ENCODE data around the gene KLHL6.

Gene KLHL6

DNA sequence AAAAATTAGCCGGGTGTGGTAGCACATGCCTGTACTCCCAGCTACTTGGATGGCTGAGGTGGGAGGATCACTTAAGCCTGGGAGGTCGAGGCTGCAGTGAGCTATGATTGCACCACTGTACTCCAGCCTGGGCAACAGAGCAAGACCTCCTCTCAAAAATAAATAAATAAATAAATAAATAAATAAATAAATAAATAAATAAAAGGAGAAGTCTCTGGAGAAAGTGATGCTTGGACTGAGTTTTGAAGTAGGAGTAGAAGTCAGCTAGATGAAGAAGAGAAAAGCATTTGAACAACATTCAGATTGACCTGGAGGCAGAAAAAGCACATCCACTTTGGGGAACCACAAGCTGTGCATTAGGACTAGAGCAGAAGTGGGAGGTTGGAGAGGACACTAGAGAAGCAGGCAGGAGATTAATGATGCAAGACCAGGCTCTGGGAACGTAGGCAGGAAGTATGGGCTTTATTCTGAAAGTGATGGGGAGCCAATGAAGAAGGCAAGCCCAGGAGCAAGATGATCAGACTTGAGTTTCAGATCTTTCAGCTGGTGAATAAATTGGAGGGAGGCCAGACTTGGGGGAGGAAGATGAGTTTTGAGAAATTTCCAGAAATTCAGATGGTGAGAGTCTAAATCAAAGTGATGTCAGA is 48.7 kb downstream of the KLHL6 start:
- DNase-seq (ENCODE audit: low spot score): no peak

DNA sequence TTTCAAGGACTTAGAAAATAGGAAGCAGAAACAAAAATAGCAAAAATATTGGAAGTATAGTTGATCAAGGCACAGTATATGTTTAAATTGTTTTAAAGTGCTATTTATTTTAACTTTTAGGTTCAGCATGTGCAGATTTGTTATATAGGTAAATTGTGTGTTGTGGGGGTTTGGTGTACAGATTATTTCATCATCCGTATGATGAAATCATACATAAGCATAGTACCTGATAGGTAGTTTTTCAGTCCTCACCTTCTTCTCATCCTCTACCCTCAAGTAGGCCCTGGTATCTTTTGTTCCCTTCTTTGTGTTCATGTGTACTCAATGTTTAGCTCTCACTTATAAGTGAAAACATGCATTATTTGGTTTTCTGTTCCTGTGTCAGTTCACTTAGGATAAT is 50.9 kb downstream of the KLHL6 start:
- DNase-seq (ENCODE audit: low spot score): no peak

DNA sequence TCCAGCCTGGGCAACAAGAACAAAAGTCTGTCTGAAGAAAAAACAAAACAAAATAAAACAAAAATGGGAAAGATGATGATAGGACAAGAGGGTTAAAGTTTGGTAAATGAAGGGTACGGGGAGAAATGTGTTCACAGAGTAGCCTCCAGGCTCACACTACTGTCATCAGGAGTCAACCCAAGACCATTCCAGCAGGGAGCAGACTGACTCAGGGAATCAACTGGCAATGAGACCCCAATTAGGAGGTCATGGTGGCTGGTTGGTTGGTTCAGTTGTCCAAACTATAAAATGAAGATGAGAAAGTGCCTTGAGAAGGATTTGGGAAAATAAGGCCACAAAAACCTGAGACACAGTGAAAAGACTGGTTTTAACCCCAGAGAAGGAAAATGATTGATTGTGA is 51.8 kb downstream of the KLHL6 start:
- DNase-seq (ENCODE audit: low spot score): no peak

DNA sequence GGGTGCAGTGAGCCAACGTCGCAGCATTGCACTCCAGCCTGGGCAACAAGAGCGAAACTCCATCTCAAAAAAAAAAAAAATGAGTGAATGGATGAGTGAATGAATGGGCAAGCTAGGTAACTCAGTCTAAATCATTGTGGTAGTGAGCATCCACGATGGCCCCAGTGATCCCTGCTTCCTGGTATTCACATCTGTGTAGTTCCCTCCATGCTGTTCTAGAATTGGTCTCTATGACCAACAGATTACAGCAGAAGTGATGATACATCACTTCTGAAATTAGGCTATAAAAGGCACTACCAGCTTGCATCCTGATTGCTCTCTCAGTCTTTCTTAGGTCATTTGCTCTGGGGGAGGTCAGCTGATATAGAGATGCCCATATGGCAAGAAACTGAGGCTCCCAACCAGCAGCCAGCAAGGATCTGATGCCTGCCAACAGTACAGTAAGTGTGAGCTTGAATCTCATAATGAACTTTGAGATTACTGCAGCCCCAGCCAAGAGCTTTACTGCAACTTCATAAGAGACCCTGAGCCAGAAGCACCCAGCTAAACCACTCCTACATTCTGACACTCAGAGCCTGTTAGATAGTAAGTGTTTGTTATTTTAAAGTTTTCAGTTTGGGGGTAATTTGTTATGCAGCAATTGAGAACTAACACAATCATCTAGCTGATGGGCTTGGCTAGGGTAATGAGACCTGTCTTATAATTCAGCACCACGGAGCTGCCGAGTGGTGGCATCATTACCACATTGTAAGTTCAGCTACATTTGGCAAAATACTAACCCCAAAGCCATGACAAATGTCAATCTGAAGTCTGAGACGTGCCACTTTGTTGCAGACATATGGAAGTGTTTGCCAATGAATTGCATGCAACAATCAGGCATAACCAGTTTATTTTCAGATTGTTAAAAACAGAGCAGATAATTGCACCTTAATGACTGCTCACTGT is 53.0 kb downstream of the KLHL6 start:
- DNase-seq (ENCODE audit: low spot score): no peak

DNA sequence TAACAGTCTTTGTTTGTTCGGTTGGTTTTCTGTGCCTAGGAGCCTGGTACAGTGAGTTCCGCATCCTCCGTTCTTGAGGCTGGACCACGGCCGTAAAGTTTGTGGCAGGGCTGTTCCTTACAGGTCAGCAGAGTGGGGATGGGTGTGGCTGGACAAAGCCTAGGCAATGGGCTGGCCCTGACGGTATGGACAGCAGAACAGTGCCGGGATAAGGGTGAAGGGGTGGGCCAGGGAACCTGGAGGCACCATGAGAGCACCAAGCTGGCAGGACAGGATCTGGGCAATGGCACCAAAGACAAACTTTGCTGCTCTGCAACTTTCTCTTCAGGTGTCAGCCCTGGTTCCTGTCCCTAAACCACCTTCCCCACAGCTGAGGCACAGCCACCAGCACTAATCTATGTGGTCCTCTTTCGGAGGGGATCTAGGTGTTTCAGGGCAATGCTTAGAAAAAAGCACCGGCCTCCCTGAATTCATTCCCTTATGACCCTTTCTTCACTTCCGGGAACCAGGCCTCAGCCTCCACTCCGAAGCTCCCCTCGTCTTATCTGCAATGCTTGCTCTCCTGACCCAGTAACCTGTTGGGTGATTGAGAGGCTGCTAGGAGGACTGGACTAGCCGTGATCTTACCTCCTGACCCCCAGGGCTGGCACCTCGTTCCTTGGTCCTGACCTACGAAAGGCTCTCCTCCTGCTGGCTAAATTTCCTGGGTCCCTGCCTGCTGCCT is 54.4 kb downstream of the KLHL6 start:
- DNase-seq (ENCODE audit: low spot score): no peak

DNA sequence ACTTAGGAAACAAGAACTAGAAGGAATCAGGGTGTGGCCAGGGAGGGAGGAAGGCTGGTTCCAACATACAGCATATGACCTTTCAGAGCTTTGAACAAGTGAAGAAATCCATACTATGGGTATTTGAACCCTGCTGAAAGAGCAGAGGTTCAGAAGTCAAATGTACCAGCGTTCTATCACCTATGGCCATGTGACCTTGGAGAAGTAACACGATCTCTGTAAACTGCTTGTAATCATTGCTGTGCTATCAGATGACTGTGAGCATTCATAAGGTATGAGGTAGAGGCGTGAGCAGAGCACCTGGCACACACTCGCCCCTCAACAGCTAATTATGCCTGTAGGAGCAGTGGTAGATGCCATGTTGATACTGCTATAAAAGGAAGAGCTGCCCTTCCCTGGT is 55.2 kb downstream of the KLHL6 start:
- DNase-seq (ENCODE audit: low spot score): no peak

DNA sequence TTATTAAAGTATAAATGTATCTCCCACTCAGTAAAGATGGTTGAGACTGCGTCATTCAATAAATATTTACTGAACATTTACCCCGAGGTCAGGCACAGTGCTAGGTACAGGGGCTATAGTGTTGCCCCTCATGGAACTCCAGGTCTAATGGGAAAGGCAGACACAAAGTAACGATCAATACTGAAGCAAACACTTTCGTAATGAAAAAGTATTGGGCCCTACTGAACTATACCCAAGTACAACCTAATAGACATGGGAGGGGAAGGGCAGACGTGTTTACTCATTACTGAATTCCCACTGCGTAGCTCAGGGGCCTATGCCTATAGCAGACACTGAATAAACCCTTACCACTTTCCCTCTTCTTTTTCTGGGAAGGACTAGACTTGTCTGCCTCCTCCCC is 56.9 kb downstream of the KLHL6 start:
- DNase-seq (ENCODE audit: low spot score): no peak

DNA sequence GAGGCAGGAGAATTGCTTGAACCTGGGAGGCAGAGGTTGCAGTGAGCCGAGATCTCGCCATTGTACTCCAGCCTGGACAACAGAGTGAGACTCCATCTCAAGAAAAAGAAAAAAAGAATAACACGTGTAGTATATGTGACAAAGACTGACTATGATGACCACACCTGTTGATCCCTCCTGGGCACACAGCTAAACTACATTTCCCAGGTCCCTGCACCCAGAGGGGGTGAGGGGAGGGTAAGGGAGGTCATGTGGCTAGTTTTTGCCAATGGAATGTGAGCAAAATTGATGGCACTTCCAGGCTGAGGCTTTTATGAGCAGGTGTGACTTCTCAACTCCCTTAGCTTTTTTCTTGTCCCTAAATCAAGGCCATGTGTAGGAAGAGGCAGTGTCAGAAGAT is 58.2 kb downstream of the KLHL6 start:
- DNase-seq (ENCODE audit: low spot score): no peak

DNA sequence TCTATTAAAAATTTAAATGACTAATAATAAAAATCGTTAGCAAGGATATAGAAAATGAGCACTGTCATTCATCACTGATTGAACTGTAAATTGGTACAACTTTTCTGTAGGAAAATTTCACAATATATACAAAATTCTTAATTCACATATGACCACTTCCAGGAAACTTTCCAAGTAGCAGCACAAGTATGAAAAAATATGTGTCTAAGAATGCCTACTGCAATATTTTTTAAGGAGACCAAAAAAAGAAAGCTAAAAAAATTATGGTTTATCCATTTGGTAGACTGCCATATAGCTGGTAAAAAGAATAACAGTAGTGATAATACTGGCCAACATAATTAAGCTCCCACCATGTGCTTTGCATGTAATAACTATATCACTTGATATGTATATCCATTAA is 59.2 kb downstream of the KLHL6 start:
- no peak for DNase-seq (ENCODE audit: low spot score)

DNA sequence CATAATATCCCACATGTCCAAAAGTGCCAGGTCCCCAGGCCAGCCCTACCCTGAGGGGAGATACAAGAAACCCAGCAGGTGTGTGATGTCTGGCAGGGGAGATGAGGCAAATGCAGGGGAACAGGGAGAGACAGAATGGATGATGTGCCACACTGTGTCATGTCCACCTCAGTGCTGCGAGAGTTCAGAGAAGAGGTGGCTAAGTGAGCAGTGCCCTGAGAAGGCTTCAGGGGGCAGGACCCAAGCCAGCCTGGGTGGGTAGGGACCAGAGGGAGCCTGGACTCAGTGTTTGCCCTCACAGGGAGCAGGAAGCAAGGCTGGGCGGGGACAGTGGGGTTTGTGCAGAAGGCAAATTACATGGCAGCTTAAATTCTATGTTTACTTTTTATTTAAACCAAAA is 61.2 kb downstream of the KLHL6 start:
- DNase-seq (ENCODE audit: low spot score): no peak

DNA sequence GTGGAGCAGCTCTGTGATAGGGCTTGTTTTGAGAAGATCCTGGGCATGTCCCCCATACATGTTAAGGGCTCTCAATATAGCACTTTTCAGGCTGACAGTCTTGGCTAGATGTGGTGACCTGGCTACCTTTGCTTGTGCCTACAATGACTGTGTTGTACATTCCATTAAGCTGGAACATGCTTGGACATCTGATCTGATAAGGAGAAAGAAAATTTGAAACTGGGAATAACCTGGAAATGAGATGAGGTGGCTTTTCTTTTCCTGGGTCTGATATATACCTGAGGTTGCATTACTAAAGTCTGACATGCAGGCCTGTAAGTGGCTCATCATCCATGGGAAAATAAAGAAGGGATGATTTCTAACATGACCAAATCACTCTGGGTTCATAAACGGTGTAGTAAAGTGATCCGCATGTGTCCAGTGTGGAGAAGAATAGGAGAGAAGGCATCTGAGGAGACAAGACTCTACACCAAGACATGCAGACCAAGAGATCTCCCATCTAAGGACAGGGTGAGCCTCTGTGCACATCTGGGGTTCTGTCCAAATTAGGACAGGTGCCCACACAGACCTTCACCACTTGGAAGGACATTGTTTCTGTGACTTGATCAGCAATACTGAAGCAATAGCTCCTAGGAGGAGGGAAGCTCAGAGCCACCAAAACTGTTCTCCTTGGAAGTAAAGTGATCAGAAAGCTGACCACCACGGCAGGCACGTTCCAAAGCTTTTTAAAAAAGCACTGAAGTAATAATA is 62.0 kb downstream of the KLHL6 start:
- DNase-seq (ENCODE audit: low spot score): no peak

DNA sequence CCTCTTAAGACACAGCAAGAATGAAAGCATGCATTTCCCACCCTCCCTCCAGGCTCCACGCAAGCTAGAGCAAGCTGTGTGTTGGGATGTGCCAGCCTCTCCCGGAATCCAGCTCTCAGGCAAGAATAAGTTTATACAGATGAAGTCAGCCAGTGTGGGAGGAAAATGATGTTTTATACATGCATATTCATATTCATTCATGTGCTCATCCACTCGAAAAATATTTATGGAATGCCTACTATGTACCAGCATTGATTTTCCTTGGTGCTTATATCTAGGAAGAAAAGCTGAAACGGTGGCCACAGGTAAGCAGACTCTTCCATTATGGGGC is 62.7 kb downstream of the KLHL6 start:
- DNase-seq (ENCODE audit: low spot score): no peak

DNA sequence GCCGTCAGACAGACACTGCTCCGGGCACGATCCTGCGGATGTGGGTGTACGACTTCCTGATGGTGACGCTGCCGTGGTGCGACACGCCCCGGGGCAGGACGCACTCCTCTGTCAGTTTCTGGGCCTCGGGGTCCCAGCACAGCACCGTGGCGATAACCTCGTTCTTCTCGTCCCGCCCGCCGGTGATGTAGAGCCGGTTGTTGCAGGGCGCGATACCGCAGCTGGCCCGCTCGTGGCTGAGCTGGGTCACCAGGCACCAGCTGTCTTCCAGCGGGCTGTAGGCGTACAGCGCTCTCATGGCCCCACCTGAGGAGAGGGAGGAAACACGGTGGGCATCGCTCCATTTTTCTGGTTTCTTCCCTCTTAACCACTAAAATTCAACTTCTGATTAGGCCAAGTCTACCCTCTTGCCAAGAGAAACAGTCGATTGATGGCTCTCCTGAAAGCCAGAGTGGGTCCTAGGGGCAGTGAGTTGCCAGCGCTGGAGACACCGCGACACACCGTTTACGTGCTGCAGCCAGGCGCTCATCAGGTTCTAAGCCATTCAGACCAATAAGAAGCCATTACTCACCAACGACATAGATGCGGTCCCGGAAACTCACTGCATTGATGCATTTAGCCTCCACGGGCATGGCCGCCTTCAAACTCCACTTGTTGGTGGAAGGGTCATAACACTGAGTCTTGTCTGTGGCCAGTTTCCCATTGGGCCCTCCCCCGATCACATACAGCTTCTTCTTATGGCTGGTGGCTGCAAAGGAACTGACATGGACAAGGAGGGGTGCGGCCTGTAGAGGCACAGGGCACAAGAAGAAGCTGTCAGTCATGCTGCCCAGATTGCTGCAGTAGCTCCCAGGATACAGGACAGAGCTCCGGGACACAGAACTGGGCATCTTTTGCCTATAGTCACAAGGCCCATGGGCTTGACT is 63.3 kb downstream of the KLHL6 start:
- no peak for DNase-seq (ENCODE audit: low spot score)

DNA sequence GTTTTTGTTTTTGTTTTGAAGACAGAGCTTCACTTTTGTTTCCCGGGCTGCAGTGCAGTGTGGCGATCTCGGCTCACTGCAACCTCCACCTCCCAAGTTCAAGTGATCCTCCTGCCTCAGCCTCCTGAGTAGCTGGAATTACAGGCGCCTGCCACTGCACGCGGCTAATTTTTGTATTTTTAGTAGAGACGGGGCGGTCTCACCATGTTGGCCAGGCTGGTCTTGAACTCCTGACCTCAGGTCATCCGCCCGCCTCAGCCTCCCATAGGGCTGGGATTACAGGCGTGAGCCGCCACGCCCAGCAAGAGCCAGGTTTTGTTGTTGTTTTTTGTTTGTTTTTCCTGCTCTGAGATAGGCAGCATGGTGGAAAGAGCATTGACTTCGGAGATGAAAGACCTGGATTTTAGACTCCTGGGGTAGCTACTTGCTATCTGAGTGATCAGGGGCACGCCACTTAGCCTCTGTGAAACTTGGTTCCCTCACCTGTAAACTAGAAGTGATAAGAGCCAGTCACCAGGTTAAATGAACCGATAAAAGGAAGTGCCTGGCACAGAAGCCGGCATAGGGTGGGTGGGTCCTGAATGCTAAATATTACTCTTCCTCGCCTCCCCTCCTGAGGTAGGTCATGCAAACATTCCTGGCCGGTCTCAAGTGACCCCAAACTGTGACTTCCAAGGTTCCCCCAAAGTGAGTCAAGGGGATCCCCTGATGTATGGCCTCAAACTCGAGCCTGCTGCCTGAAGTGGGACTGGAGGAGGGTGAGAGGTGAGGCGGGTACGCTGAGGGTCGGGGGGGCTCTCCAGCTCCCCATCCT is 64.2 kb downstream of the KLHL6 start:
- no peak for DNase-seq (ENCODE audit: low spot score)

DNA sequence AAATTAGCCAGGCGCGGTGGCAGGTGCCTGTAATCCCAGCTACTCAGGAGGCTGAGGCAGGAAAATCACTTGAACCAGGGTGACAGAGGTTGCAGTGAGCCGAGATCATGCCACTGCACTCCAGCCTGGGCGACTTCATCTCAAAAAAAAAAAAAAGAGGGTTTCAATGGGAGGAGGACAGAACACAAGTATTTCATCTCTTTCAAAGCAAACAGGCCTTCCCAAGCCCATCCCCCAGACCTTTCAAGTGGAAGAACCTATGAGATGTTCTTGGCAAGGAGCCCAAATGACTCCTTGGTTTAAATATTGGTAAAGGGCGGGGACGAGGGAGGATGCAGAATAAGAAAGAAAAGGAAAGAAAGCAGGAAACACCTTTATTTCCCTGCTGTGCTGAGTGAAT is 64.9 kb downstream of the KLHL6 start:
- no peak for DNase-seq (ENCODE audit: low spot score)

DNA sequence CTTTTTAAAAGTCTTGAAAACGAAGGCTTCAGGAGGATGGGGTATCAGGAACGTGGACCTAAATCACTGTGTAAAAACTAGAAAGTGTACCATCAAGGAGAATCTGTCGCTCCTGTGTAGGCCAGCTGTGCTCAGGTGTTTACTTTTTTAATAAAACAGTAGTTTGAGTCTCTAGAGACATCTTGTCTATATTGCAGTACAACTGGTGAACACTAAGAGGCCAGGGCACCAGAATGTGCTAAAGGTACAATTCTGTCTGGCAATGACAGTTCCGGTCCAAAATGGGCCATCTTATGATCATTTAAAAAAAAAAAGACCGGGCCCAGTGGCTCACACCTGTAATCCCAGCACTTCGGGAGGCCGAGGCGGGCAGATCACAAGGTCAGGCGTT is 65.3 kb downstream of the KLHL6 start:
- no peak for DNase-seq (ENCODE audit: low spot score)

DNA sequence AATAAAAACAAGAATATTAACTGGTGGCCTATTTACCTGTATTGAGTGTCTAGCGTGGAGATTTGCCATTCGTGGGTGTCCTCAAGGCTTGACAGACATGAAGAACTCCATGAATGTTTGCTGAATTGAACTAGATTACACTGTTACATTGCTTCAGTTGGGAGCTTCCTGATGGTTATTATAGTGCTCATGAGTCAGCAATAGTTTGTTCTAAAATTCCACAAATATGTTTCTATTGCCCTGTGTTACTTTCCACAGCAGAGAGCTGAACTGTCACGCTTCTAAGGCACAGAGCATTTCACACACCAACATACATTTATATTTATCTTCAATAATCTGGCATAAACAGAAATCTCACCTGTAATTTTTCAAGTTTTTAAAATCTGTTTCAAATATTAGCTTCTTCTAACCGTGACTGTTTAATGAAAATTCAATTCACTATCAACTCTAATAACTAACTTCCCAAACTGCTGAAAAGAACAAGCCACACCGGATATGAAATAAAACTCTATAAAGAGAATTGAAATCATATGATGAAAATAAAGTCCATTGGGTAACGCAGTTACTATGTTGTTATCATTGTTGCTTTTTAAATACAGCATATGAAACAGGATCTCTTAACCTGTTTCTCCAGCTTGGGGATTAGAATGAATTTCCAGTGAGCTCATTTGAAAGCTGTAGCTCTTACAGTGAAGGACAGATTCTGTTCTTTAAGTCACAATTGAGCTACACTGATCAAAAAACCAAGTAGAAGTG is 65.9 kb downstream of the KLHL6 start:
- no peak for DNase-seq (ENCODE audit: low spot score)

DNA sequence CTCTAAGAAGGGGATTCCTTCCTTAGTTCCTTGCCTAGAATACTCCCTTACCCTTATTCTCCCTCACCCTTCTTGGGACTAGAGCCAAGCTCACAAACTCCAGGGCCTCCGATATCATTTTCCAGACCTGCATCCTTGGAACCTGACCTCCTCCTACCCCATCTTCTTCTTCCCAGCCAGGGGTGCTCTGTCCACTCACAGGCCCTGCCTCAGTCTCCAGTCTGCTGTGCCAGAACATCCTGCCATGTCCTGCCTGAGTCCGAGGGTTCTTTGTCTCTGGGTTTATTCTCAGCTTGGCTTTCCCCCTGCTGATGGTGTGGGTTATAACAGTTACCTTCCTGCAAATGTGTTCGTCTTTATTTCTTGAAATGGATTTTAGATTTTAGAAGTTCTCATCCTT is 67.2 kb downstream of the KLHL6 start:
- no peak for DNase-seq (ENCODE audit: low spot score)

DNA sequence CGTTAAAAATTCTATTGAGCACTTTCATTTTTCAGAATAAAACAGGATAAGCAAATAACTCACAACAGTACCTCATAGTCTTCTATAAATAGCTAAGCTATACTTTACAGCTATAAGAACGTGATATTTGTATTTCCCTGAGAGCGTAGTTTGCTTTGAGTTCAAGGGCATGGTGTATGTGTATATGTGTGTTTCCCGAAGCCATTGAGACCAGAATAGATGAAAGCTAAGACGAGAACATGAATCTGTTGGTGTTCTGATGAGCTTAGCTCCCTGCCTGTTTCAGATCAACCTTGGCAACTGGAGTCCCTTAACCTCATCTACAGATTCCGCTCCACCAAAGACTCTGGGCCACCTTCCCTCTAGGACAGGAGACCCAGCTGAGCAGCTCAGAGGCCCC is 67.6 kb downstream of the KLHL6 start:
- DNase-seq (ENCODE audit: low spot score): no peak

DNA sequence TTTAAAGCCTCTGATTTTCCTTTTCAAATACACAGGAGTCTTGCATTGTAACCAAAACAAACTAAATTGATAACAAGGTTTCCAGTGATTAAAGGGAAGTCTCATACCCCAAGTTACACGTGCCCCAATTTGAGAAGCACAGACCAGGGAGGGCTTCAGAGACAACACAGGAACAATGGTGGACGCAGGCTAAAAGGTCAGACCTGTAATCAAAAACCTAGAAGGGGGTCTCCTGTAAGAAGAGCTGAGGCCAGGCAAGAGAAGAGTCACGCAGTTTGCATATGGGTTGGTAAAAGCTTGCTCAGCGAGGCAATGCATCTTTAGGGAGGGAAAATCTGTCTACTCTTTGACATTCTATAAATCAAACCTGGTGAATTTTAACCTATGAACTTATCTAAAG is 68.5 kb downstream of the KLHL6 start:
- DNase-seq (ENCODE audit: low spot score): no peak
